ENCODE data around the gene MAP7.

GRCh38 chr6:136324686-136325380 is 225.4 kb downstream of the MAP7 start:
- TF ChIP-seq GATA2 (IDR thresholded peaks at IDR 0.05; ENCODE audit: low read depth, low read length) (no peak), GATA3 (IDR thresholded peaks at IDR 0.05; ENCODE audit: low read depth, low read length) (no peak)
